Testis (tissue), 3 donors: ENCODE measurements around the gene USP16. TPM values are rescaled to one million over a fixed set of nuclear protein-coding genes. Genes with fewer than 3 reads are reported as not detected.

Source experiments
- DNase-seq: peaks from one replicate; pipeline ENCODE4 v3.0.0-alpha.2; 2019
- H3K27ac ChIP-seq, 2 donors: fragments of 200-600 bp; sonication (generic); one replicate each; pipeline ENCODE4 v1.5.1; 2019
- H3K27me3 ChIP-seq: fragments of 200-600 bp; sonication (generic); one replicate; pipeline ENCODE4 v1.5.1; 2019
- H3K36me3 ChIP-seq: fragments of 200-600 bp; sonication (generic); one replicate; pipeline ENCODE4 v1.5.1; 2017; ENCODE audit warnings: low read depth; ENCODE audit errors: missing control alignments
- H3K4me1 ChIP-seq: fragments of 200-600 bp; sonication (generic); one replicate; pipeline ENCODE4 v1.5.1; 2019
- H3K4me3 ChIP-seq, 2 donors: fragments of 200-600 bp; sonication (generic); one replicate each; pipeline ENCODE4 v1.5.1; 2017 to 2019
- H3K9me3 ChIP-seq: fragments of 200-600 bp; sonication (generic); one replicate; pipeline ENCODE4 v1.5.1; 2017
- POLR2A ChIP-seq: fragments of 450-650 bp; IDR thresholded peaks from one replicate; pipeline ENCODE4 v1.6.1; 2017; ENCODE audit warnings: antibody characterized with exemption, mild to moderate bottlenecking, moderate library complexity
- WGBS, 2 donors: methylation state at CpG; one replicate each; pipeline ENCODE4 v1.1.5; 2018; 5-methylcytosine and 5-hydroxymethylcytosine counted together
- intact Hi-C: fragments of 100-400 bp; cut with DNase I; formaldehyde crosslinking; loops from one replicate; pipeline ENCODE4 v1.15.1; 2023; ENCODE audit warnings: low total_unique reads
- polyA plus RNA-seq: library from polyadenylated mRNA; stranded (reverse); fragments of 350-450 nt; fragmentation: Illumina TruSeq; extraction: RNeasy Lipid Tissue Mini Kit (QIAGEN cat#74804); gene quantifications from one replicate; pipeline ENCODE4 v1.2.3, GENCODE V29; 2014; ENCODE audit warnings: low read depth, low replicate concordance; ENCODE audit not compliant: insufficient read depth
- total RNA-seq, 2 donors: library from RNA; depleted of rRNA; stranded (reverse); fragments of >200 nt; gene quantifications; one replicate each; pipeline ENCODE4 v1.2.3, GENCODE V29; 2016
- TF ChIP-seq, protein P1 (sequence below), 3 experiments: fragments of 450-650 bp in 2 of 3; fragments of 200-600 bp in 1 of 3; sonication (generic) in 1 of 3; IDR thresholded peaks; one replicate each; pipeline ENCODE4 v1.5.1; 2016 to 2019; ENCODE audit warnings: antibody characterized with exemption in 3 of 3, mild to moderate bottlenecking in 2 of 3, moderate library complexity in 1 of 3

Gene USP16
- total and polyA plus RNA-seq, 3 donors from 2014 or later = 17.9 to 37.9 (median 33.2) TPM

GRCh38 chr21:29025328-29025713, 853 bp downstream of the USP16 start:
- peak overlapping the region; percentile 98 for H3K27ac ChIP-seq
- peak overlapping the region; percentile 76 to 88 for H3K4me3 ChIP-seq
- H3K27me3 ChIP-seq = no peaks in the 10 kb centered on the region
- H3K4me1 ChIP-seq = peaks cover 8% of the 10 kb centered on the region
- no peak for DNase-seq
- H3K36me3 ChIP-seq = no peaks in the 10 kb centered on the region
- no peaks in the 10 kb centered on the region for H3K9me3 ChIP-seq
- intact Hi-C loops = no loop called here
- TF ChIP-seq POLR2A = no peak
- TF ChIP-seq, protein P1, sequence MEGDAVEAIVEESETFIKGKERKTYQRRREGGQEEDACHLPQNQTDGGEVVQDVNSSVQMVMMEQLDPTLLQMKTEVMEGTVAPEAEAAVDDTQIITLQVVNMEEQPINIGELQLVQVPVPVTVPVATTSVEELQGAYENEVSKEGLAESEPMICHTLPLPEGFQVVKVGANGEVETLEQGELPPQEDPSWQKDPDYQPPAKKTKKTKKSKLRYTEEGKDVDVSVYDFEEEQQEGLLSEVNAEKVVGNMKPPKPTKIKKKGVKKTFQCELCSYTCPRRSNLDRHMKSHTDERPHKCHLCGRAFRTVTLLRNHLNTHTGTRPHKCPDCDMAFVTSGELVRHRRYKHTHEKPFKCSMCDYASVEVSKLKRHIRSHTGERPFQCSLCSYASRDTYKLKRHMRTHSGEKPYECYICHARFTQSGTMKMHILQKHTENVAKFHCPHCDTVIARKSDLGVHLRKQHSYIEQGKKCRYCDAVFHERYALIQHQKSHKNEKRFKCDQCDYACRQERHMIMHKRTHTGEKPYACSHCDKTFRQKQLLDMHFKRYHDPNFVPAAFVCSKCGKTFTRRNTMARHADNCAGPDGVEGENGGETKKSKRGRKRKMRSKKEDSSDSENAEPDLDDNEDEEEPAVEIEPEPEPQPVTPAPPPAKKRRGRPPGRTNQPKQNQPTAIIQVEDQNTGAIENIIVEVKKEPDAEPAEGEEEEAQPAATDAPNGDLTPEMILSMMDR (IDR thresholded peaks at IDR 0.05) = no peak
- 0 to 1% methylated on average over 6 of the region's 6 CpGs for WGBS, 2 donors

GRCh38 chr21:29029524-29029923, 5.1 kb downstream of the USP16 start:
- H3K4me1 ChIP-seq = peaks cover 14% of the 10 kb centered on the region
- 81 to 94% methylated on average over 1 of the region's 1 CpG for WGBS, 2 donors
- no peak overlapping the region for H3K27ac ChIP-seq
- no peaks in the 10 kb centered on the region for H3K9me3 ChIP-seq
- no peaks in the 10 kb centered on the region for H3K27me3 ChIP-seq
- TF ChIP-seq, protein P1 (IDR thresholded peaks at IDR 0.05) = no peak
- no peak for TF ChIP-seq POLR2A
- H3K4me3 ChIP-seq = no peak overlapping the region
- intact Hi-C loops = no loop called here
- no peak for DNase-seq
- H3K36me3 ChIP-seq = no peaks in the 10 kb centered on the region

GRCh38 chr21:29030909-29031308, 6.4 kb downstream of the USP16 start:
- H3K4me3 ChIP-seq = no peak overlapping the region
- TF ChIP-seq POLR2A = no peak
- TF ChIP-seq, protein P1 (IDR thresholded peaks at IDR 0.05) = no peak
- 83 to 100% methylated on average over 1 of the region's 1 CpG for WGBS, 2 donors

GRCh38 chr21:29033301-29033700, 8.8 kb downstream of the USP16 start:
- TF ChIP-seq, protein P1 (IDR thresholded peaks at IDR 0.05) = no peak
- no peak for TF ChIP-seq POLR2A
- no peak for DNase-seq
- no peak overlapping the region for H3K27ac ChIP-seq

More at GRCh38 chr21:29030909-29031308, 6.4 kb downstream of the USP16 start:
- no peak for DNase-seq
- Histone ChIP-seq H3K4me1 (peaks cover 9% of the 10 kb centered on the region), H3K9me3 (no peaks in the 10 kb centered on the region), H3K27ac (no peak overlapping the region), H3K36me3 (no peaks in the 10 kb centered on the region), H3K27me3 (no peaks in the 10 kb centered on the region)
- intact Hi-C loops = no loop called here

GRCh38 chr21:29033871-29034270, 9.4 kb downstream of the USP16 start:
- Histone ChIP-seq H3K27ac (no peak overlapping the region), H3K27me3 (no peaks in the 10 kb centered on the region), H3K36me3 (no peaks in the 10 kb centered on the region), H3K9me3 (no peaks in the 10 kb centered on the region), H3K4me3 (no peak overlapping the region), H3K4me1 (peaks cover 6% of the 10 kb centered on the region)
- DNase-seq = no peak
- 45 to 60% methylated on average over 3 of the region's 3 CpGs for WGBS, 2 donors
- intact Hi-C loops = no loop called here
- TF ChIP-seq, protein P1 (IDR thresholded peaks at IDR 0.05) = no peak
- TF ChIP-seq POLR2A = no peak

More at GRCh38 chr21:29033301-29033700, 8.8 kb downstream of the USP16 start:
- Histone ChIP-seq H3K4me3 (no peak overlapping the region), H3K27me3 (no peaks in the 10 kb centered on the region), H3K4me1 (peaks cover 6% of the 10 kb centered on the region), H3K36me3 (no peaks in the 10 kb centered on the region), H3K9me3 (no peaks in the 10 kb centered on the region)
- 50 to 57% methylated on average over 4 of the region's 4 CpGs for WGBS, 2 donors
- intact Hi-C loops = no loop called here
